HG02763 (cell line): ENCODE results near the gene ZNF423.

Experiments used
- ATAC-seq: cut with Tn5 transposase; IDR thresholded peaks from one replicate; pipeline ENCODE4 v1.9.1; 2021; ENCODE audit warnings: mild to moderate bottlenecking, moderate library complexity; ENCODE audit not compliant: unreplicated experiment

The ZNF423 gene

GRCh38 chr16:49467540-49468372, 388.2 kb downstream of the ZNF423 start:
- ATAC-seq, result no peak

DNA sequence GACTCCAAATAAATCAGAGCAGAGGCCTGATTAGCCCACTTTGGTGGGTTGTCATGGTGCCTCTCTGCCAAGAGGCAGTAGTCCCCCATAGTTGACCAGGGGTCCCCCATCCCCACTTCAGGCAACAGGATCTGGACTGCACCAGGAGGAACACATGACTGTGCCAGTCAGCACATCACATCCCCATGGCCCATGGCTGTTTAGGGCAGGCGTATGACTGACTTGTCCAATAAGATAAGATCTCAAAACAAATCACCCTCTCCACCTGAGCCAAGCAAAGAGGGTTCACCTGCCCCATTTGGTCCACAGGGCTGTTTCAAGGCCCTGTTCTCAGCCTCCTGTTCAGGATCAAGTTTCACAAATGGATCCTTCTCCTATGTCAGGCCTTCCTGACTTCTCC, 389.0 kb downstream of the ZNF423 start:
- no peak for ATAC-seq

GRCh38 chr16:49466529-49466831, 389.4 kb downstream of the ZNF423 start:
- no peak for ATAC-seq

GRCh38 chr16:49465661-49466528, 390.0 kb downstream of the ZNF423 start:
- ATAC-seq, result no peak

GRCh38 chr16:49464877-49465504, 390.9 kb downstream of the ZNF423 start:
- ATAC-seq, result no peak

GRCh38 chr16:49464093-49464492, 391.8 kb downstream of the ZNF423 start:
- ATAC-seq, result no peak

DNA sequence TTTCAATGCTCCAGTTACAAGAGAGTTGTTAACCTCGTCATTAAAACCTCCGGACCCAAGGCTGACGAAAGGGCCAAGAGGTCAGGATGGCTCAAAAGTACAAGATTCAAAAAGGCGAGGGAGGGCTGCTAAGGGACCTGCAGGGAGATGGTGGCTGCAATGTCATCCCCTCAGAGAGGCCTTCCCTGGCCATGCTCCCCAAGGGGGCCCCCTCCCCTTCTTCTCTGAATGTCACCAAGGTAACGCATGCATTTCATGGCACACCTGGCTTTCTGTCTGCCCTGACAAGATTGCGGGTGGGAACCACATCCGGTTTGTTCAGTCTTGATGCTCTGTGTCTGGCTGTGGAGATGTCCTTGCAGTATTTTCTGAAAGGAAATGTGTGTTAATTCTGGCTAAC, 392.4 kb downstream of the ZNF423 start:
- peak; percentile 80 for ATAC-seq

DNA sequence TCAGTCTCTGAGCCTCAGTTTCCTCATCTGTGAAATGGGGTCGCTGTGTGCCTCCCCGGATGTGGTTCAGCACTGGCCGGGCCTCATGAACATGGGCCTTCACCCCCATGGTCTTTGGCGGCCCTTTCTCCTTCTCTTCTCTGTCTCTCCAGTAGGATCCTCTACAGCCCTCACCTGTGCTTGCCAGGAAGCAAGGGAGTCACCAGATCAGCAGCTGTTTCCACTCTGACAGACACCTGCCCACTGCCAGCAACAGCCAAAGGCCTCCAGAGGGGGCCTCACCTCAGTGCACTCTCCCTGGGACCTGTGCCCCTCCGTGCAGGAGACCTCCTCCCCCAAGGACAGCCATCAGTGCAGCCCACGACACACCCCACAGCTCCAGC, 392.9 kb downstream of the ZNF423 start:
- ATAC-seq, result no peak

DNA sequence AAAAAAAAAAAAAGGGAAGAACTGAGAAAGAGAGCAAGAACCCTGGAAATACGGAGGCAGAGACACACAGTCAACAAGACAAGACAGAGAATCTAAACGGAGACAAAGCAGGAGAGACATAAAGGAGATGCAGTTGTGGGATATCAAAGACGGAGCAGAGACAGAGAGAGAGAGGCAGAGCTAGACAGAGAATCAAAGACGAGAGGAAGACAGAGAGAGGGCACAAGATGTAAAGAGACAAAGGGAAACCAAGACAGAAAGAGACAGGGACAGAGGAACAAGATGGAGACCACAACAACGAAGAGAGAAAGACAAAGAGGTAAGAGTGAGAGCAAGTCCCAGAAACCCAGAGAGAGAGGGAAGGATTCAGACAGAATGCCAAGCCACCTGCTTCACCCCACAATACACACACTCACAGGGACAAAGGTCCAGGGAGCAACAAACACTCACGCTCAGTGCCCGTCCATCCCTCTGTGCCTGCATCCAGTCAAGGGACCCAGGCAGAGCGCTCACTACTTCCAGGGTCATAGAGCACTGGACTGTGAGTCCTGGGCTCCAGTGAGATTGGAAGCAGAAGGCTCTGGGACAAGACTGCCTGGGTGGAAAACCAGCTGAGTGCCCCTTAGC, 393.4 kb downstream of the ZNF423 start:
- ATAC-seq, result no peak

GRCh38 chr16:49461517-49461951, 394.4 kb downstream of the ZNF423 start:
- no peak for ATAC-seq

- no peak for ATAC-seq
These were observed 395.0 kb downstream of the ZNF423 start for GRCh38 chr16:49460786-49461470.

DNA sequence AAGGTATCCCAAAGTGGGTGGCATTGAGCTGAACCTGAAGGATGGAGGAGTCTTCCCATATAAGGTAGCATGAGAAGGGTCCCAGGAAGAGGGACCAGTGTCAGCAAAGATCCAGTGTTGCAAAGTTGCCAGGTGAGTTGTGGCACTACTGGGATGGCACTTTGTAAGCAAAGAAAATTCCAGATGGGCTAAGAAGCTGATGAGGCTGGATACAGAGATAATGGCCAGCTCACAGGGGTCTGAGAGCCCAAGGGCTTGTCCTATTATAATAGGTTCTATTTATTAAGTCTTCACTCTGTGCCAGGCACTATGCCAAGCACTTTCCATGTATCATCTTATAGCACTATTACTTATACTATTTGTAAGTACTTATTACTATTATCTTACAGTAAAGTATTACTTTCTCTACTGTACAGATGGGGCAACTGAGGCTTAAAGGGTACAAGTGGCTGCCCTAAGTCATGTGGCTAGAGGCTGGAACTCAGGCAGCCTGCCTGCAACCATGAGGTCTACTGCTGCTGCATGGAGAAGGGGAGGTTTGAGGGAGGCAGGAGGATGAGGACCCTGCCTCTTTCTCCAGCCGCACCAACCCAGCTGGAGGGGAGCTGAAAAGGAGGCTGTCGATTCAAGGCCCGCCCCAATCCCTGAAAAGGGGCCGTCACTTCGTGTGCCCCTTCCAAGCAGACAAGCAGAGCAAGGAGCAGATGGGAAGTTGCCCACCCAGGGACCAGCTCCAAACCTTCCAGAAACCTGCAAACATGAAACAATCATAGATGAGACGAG, 395.8 kb downstream of the ZNF423 start:
- no peak for ATAC-seq

DNA sequence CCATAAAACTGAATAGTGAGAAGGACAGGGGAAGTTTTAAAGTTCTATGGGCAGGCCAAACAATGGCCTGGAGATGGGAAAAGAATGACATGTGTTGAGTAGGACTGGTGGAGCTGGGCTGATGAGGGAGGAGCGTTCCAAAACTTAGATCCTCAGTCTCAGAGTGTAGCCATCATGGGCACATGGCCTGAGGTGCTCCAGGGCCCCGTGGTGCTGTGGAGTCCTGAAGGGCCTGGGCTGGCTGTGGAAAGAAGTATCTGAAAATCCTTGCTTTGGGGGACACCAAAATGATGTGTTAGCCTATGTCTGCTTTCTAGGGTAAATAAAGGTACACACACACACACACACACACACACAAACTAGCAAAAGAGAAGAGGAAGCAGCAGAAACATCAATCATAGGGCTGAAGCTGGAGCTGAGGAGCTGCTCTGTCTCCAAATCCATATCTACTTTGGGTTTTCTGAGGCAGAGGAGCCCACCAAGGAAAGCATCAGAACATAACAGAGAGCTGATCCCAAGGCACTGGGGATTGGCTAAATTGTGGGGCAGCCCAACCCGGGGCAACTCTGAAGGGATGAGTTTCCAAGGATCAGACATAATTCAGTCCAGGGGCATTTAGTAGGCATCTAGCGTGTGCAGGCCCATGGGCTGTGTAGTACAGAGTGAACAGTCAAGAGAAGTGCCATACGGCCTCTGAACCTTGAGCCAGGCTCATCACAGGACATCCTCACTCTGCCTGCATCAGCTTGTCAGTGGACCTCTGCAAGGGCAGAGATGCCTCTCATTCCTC, 397.1 kb downstream of the ZNF423 start:
- no peak for ATAC-seq

DNA sequence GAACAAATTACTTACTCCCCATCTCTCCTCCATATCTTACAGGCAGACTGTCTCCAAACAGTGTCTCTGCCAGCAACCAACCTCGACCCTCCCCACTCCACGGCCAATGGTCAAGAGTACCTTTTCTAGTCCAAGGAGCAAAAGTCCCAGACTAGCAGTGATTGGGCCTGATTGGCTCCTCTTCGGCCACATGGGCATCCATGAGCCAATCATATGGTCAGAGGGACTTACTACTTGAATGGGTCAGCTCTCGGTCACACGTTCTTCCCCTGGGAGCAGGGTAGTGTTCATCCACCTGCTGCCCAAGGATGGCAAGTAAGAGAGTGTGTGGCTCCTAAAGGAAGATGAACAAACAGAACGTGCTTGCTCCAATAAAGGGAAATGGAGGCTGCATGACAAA, 397.7 kb downstream of the ZNF423 start:
- ATAC-seq, result no peak

DNA sequence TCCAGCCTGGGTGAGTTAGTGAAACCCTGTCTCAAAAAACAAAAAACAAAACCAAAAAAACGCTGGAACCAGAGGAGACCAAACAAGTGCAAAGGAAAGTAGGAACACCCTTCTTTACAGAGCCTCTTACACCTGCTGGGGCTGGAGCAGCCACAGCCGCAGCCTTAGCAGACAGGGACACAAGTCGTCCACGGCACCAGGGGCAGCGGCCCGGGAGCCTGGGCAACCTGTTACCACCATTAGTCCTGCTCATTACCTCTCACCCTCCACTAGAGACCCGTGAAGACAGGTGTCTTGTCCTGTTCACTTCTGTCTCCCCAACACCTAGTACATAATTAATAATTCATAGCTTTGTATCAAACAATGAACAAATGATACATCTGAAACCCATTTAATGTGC, 398.7 kb downstream of the ZNF423 start:
- no peak for ATAC-seq

- no peak for ATAC-seq
These were observed 399.1 kb downstream of the ZNF423 start for GRCh38 chr16:49456763-49457162.

- ATAC-seq, result no peak
These were observed 399.7 kb downstream of the ZNF423 start for GRCh38 chr16:49455991-49456745.
